Natural killer cell (primary cell): ENCODE data around the gene TREM2. TPM values are rescaled to one million over a fixed set of nuclear protein-coding genes. Genes with fewer than 3 reads are reported as not detected.

Source experiments
- ATAC-seq, 3 donors: fragments of 150-1000 bp in 2 of 3; fragments of 200-7000 bp in 1 of 3; cut with Tn5 transposase; 1 replicate in 1 of 3; 2 replicates in 2 of 3; pipeline ENCODE4 v1.10.0; 2021; ENCODE audit warnings: mild to moderate bottlenecking in 2 of 3, moderate library complexity in 2 of 3
- DNase-seq, 2 donors: peaks; one replicate each; pipeline versions ENCODE4 v3.0.0 to v3.0.0-alpha.2; 2013 to 2021; ENCODE audit warnings: mixed read lengths in 1 of 2
- H3K27ac ChIP-seq: one replicate; pipeline ENCODE4 v1.5.1; 2013; ENCODE audit warnings: mild to moderate bottlenecking, low read length
- H3K27me3 ChIP-seq: one replicate; pipeline ENCODE4 v1.6.1; 2013; ENCODE audit warnings: low read length; ENCODE audit not compliant: control insufficient read depth, insufficient read depth
- H3K36me3 ChIP-seq: one replicate; pipeline ENCODE4 v1.6.1; 2013; ENCODE audit warnings: low read length; ENCODE audit not compliant: control insufficient read depth, insufficient read depth
- H3K4me1 ChIP-seq: one replicate; pipeline ENCODE4 v1.6.1; 2013; ENCODE audit warnings: low read length; ENCODE audit not compliant: control insufficient read depth, insufficient read depth
- H3K4me3 ChIP-seq: one replicate; pipeline ENCODE4 v1.5.1; 2013; ENCODE audit warnings: low read length
- H3K9me3 ChIP-seq: one replicate; pipeline ENCODE4 v1.6.1; 2013; ENCODE audit warnings: low read length; ENCODE audit not compliant: control insufficient read depth, insufficient read depth
- H3K27ac Mint-ChIP-seq, 2 donors: one replicate each; pipeline ENCODE4 v1.8.0; 2022; ENCODE audit warnings: mild to moderate bottlenecking in 2 of 2, mixed read lengths in 2 of 2, moderate library complexity in 1 of 2
- H3K27me3 Mint-ChIP-seq, 2 donors: one replicate each; pipeline ENCODE4 v1.8.0; 2022; ENCODE audit warnings: low read depth in 2 of 2, mixed read lengths in 2 of 2
- H3K36me3 Mint-ChIP-seq: one replicate; pipeline ENCODE4 v1.8.0; 2022; ENCODE audit warnings: mixed read lengths
- H3K4me1 Mint-ChIP-seq, 2 donors: one replicate each; pipeline ENCODE4 v1.8.0; 2022; ENCODE audit warnings: mixed read lengths in 2 of 2
- H3K4me3 Mint-ChIP-seq: one replicate; pipeline ENCODE4 v1.8.0; 2022; ENCODE audit warnings: mild to moderate bottlenecking, moderate library complexity, mixed read lengths
- H3K9me3 Mint-ChIP-seq, 2 donors: one replicate each; pipeline ENCODE4 v1.8.0; 2022; ENCODE audit warnings: mixed read lengths in 2 of 2
- CTCF ChIP-seq: fragments of 200-600 bp; IDR thresholded peaks from one replicate; pipeline ENCODE4 v1.8.0; 2022; ENCODE audit warnings: antibody characterized with exemption
- WGBS: methylation state at CpG from one replicate; pipeline ENCODE4 v1.1.7; 2013; ENCODE audit warnings: missing lambda C conversion rate; ENCODE audit not compliant: insufficient coverage; 5-methylcytosine and 5-hydroxymethylcytosine counted together
- intact Hi-C: fragments of 100-400 bp; cut with micrococcal nuclease; formaldehyde crosslinking; loops from one replicate; pipeline ENCODE4 v1.14.2; 2022
- total RNA-seq, 4 donors: library from RNA; stranded (reverse); fragments of 120-200 nt in 1 of 4; gene quantifications; one replicate each; pipeline versions ENCODE4 v1.2.3 to v1.2.4, GENCODE V29; 2013 to 2022

TREM2 gene
- total RNA-seq, 3 donors from 2014 or later (not counting 1 experiment from before 2014, with no cell fraction given): not detected

GRCh38 chr6:41177695-41178094, 14.8 kb upstream of the TREM2 start:
- no peak for DNase-seq
- TF ChIP-seq CTCF: no peak
- Mint-ChIP-seq H3K9me3 (no peaks in the 10 kb centered on the region), H3K4me1 (peaks cover 9 to 15% of the 10 kb centered on the region in 2 donors), H3K27me3 (peaks cover 18 to 24% of the 10 kb centered on the region in 2 donors), H3K36me3 (no peaks in the 10 kb centered on the region), H3K27ac (no peak overlapping the region), H3K4me3 (no peak overlapping the region)
- ATAC-seq: no peak
- no peak overlapping the region for H3K4me3 ChIP-seq
- 100% methylated on average over 2 of the region's 2 CpGs for WGBS
- no peaks in the 10 kb centered on the region for H3K36me3 ChIP-seq
- H3K9me3 ChIP-seq: no peaks in the 10 kb centered on the region
- H3K27me3 ChIP-seq: peaks cover 3% of the 10 kb centered on the region
- H3K27ac ChIP-seq: no peak overlapping the region
- peaks cover 8% of the 10 kb centered on the region for H3K4me1 ChIP-seq
- intact Hi-C loops: no loop called here

- no peaks in the 10 kb centered on the region for H3K9me3 Mint-ChIP-seq
- H3K36me3 ChIP-seq: no peaks in the 10 kb centered on the region
- WGBS: 75% methylated on average over 3 of the region's 3 CpGs
- no peak overlapping the region for H3K27ac ChIP-seq
- intact Hi-C loops: no loop called here
- H3K4me3 Mint-ChIP-seq: no peak overlapping the region
- H3K4me3 ChIP-seq: no peak overlapping the region
- H3K27me3 Mint-ChIP-seq: peaks cover 18 to 24% of the 10 kb centered on the region in 2 donors
- H3K27ac Mint-ChIP-seq: no peak overlapping the region
- H3K36me3 Mint-ChIP-seq: no peaks in the 10 kb centered on the region
- TF ChIP-seq CTCF: no peak
- ATAC-seq (no peak), DNase-seq (no peak)
- H3K27me3 ChIP-seq: peaks cover 3% of the 10 kb centered on the region
- H3K4me1 ChIP-seq: peaks cover 8% of the 10 kb centered on the region
- no peaks in the 10 kb centered on the region for H3K9me3 ChIP-seq
- H3K4me1 Mint-ChIP-seq: peaks cover 7 to 12% of the 10 kb centered on the region in 2 donors
Measured at GRCh38 chr6:41177287-41177686, 14.4 kb upstream of the TREM2 start.

GRCh38 chr6:41176189-41176588, 13.3 kb upstream of the TREM2 start:
- H3K4me1 ChIP-seq: no peaks in the 10 kb centered on the region
- intact Hi-C loops: no loop called here
- 94% methylated on average over 12 of the region's 12 CpGs for WGBS
- no peak for TF ChIP-seq CTCF
- no peak overlapping the region for H3K27ac Mint-ChIP-seq
- H3K27me3 Mint-ChIP-seq: peaks cover 23 to 26% of the 10 kb centered on the region in 2 donors
- ATAC-seq (no peak), DNase-seq (no peak)
- no peak overlapping the region for H3K27ac ChIP-seq
- no peaks in the 10 kb centered on the region for H3K9me3 Mint-ChIP-seq
- no peak overlapping the region for H3K4me3 ChIP-seq
- no peaks in the 10 kb centered on the region for H3K36me3 ChIP-seq
- no peak overlapping the region for H3K4me3 Mint-ChIP-seq
- no peaks in the 10 kb centered on the region for H3K36me3 Mint-ChIP-seq
- peaks cover 5 to 8% of the 10 kb centered on the region in 2 donors for H3K4me1 Mint-ChIP-seq
- H3K27me3 ChIP-seq: peaks cover 3% of the 10 kb centered on the region
- H3K9me3 ChIP-seq: no peaks in the 10 kb centered on the region

GRCh38 chr6:41175084-41175483, 12.2 kb upstream of the TREM2 start:
- ATAC-seq: no peak
- H3K9me3 ChIP-seq: no peaks in the 10 kb centered on the region
- H3K9me3 Mint-ChIP-seq: no peaks in the 10 kb centered on the region
- H3K27ac ChIP-seq: no peak overlapping the region
- no peaks in the 10 kb centered on the region for H3K36me3 ChIP-seq
- no peak overlapping the region for H3K4me3 Mint-ChIP-seq
- peaks cover 3% of the 10 kb centered on the region for H3K27me3 ChIP-seq
- H3K27me3 Mint-ChIP-seq: peaks cover 31% of the 10 kb centered on the region in 2 donors
- peaks cover 5 to 14% of the 10 kb centered on the region in 2 donors for H3K4me1 Mint-ChIP-seq
- no peak for DNase-seq
- H3K4me3 ChIP-seq: no peak overlapping the region
- no peak for TF ChIP-seq CTCF
- intact Hi-C loops: no loop called here
- no peak overlapping the region for H3K27ac Mint-ChIP-seq
- no peaks in the 10 kb centered on the region for H3K36me3 Mint-ChIP-seq
- no peaks in the 10 kb centered on the region for H3K4me1 ChIP-seq
- WGBS: no CpG with 5 or more reads among the region's 1 CpG
